GM19043 (cell line): ENCODE results near the gene PLCL2.
A peak's percentile ranks its signal among the peaks of the same experiment; 100 is the strongest.

ENCODE experiments used
- ATAC-seq: cut with Tn5 transposase; IDR thresholded peaks from one replicate; pipeline ENCODE4 v1.9.1; 2021; ENCODE audit warnings: low read depth; ENCODE audit not compliant: unreplicated experiment

Gene PLCL2

DNA sequence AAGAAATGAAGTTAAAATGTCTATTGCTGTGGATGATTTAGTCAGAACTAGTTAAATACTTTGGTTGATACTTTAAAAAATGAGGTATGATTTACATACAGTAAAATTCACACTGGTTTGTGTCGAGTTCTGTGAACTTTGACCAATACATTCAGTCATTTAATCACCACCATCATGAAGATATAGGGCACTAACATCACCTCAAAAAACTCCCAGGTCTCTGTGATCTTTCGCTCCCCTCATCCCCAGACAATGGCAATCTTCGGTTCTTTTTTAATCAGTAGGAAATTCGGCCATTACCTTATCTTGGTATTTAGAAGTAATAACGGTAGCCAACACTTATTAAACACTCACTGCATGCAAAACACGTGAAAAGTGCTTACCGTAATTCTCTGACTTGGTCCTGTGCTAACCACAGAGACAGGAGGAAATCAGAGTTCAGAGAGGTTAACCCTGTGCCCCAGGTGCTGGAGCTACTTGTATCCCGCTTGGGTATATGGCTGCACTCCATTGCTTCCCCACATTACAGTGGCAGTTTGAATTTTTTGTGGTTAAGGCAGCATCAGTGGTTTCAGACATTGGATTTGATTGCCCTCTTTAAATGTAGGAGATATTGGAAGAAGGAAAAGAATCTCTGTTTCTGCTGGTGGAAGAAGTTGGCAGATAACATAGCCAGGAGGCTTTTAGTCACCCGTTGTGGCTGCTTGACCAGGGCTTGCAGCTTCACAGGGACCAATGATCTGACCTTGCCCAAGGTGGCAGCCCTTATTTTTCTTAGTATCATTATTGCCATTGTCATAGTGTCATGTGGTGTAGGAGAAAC is 4.2 kb downstream of the PLCL2 start:
- ATAC-seq: peak; percentile 52

DNA sequence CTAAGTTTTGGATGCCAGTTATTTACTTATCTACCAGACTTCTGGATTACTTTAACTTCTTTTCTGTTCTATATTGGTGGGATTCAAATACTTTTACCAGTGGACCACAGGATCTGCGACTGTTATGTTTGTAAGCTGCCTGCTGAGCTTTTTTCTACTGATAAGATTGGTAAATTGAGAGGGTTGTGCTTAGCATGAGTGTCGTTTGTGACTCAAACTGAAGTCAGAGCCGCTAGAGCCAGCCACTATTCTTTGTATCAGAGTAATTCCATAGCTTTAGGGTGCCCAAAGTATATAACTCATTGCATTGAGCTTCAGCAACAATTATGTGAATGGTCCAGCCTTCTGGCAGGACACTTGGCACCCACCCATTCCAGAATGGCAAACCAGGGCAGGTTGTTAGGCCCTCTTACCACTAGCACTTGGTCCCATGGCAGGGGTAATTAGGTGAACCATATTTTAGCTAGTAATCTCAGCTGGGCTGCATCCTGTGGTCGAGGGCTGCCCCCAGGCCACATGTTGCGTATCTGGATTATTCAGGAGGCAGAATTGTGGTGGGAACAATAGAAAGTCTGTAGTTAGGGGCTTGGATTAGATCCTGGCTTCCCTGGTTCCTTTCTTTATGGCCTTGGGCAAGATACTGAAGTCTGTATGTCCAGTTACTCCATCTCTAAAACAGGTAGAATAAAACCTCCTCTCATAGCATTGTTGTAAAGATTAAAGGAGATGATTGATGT is 6.0 kb downstream of the PLCL2 start:
- no peak for ATAC-seq

DNA sequence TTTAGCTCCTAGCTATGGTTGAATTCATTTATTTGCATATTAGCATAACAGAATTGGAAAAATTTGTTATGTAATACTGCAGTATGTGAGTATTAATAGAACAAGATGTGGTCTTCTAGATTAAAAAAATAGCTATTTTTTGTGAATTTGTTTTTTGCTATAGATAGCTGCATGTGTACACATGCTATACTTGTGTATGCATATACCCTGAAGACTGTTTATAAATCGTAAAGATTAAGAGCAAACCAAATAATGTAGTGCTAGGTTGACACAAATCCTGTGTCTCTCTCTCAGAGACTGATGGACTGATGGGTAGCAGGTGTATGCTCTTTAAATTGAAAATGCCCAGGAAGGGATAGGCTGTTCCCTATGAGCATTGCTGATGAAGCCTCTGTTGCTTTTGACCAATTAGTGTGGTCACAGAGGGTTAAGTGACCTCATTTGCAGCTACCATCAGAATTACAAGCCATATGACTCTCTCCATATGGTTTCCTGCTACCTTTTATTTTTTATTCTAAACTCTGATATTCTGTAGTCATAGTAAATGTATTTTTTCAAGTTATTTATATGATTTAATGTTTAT is 9.0 kb downstream of the PLCL2 start:
- ATAC-seq: no peak

DNA sequence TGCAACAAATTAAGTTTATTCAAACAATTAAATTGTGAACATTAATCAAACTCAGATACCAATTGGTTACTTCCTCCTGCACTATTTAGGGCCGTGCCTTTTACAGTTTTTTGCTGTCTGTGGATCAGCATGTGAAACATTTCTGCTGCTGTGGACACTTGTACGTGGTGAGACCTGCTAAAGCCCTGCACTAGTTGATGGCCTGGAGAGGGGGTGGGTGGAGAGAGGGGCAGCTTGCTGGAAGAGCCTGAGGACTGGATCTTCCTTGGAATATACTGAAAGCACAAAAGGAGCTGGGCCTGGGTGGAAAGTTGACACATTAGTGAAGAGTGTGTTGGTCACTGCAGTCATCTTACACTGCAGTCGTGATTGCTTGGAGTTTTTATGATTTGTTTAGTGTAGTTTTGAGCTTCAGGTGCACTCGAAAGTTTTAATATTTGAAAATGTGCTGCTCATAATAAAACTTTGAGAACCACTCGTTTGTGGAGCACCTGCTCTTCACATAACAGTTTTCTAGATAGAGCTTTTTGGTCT is 11.4 kb downstream of the PLCL2 start:
- no peak for ATAC-seq

DNA sequence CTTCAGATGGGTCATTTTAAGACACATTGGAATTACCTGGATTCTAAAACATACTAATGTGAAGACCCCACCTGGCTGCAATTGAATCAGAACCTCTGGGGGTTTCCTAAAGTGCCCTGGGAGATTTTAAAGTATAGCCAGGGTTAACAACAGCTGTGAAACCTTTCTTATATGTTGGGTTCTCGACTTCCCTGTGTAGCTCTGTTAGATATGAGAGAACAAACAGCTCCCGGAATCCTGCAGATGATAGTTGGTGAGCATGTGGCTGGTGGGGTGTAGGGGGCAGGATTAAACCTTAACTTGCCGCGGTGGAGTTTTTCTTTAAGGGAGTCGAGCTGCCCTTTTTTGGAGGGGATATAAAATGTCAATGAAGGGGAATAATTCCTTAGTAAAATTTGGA is 12.1 kb downstream of the PLCL2 start:
- ATAC-seq: no peak

DNA sequence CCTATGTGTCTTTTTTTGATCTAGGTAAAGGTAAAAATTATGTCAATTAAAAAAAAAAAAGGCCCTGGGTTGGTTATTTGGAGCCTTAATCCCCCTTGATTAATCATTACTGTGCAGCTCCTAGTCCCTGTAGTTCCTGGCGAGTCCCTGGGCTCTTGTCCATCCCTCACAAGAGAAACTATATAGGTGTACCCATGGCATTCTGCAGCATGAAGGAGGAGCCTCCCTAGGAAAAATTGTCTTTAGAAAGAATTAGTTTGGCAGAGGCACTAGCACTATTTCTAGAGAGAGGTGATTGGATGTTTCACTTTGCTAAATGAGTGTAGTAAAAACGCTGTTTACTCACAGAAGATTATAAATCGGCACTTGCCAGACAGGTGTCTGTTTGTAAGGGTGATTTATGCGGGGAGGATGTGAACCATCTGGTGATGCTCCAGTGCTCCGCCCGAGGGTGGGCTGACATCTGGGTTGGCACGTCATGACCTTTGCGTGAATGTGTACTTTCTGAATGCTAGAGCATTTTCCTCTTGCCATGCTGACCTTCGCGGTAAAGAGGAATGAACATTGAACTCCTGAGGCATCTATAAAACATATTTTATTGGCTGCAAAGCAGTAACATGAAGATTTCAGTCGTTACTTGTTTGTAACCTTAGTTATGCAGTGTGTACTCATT is 12.6 kb downstream of the PLCL2 start:
- ATAC-seq: peak; percentile 90

DNA sequence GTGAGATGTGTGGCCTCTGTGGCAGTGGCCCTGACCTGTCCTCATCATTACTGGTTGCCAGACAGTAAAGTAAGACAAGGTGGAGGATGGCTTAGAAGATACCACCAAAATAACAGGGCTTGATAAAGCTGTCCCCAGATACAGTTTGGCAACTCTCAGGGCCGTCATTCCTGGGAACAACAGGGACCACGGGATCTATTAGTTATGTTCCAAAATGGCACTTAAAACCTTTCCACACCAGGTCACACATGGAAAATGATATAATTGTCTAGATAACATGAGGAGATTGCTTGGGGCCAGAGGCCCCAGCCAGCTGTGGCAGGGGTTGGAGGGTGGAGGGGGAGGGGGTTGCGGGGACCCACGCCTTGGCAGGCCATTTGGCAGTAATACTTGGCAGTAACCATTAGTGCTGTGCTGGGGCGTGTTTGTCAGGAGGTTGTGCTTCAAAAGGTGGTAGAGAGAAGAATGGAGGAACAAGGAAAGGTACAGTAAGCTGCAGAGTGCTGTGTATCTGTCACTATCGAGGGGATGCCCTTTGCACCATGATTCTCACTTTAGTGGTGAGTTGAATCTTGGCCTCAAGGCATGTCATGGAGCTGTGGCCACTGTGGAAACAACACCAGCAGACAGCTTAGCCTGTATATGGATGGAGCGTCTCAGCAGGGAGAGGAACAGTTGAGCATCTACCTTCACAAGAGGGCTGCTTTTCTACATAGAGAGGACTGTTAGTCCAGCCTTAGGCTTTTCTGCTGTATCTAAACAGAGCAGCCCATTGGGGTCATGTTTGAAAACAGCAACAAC is 14.0 kb downstream of the PLCL2 start:
- ATAC-seq: no peak

DNA sequence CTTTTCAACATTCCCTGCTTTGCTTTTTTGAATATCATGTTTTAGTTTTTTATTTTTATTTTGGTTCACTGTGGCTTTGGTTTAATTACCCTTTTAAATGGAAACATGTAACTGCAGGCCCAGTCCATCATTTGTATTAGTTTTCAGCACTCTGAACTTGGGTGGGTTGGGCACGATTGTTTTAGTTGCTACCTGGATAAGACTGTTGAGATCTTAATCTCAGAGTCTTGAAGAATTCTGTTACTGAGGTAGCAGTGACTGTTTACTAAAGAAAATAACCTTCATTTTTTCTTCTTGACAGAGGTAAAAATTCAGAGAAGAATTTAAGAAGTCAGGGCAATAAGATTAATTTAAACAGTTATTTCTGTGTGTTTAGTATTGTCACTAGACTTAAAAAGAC is 15.2 kb downstream of the PLCL2 start:
- ATAC-seq: no peak

DNA sequence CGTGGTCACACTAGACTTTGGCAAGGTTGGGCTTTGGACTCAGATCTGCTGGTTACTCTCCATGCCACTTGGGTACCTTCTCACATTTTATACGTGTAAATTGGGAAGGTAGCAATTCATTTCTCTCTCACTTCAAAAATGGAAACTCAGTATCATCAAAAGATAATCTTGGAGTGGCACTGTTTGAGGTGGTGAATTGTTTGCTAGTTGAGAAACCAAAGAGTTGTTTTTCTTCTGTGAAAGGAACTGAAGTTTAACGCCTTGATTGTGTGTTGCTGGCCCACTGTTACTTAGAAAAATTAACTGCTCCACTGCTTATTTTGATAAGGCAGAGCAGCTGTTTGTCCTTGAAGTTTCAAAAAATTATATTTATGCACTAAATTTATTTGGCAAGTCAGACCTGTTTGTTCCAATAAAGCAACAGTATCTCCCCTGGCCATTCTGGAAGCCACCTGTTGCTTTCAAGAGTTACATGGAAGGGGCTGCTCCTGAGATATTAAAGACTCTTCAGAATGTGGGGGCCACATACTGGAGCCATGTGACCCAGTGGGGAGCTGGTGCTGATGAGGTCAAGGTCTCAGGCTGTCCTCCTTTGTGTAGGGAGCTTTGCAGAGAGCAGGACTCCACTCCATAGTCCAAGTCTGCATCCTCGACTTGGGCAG is 16.2 kb downstream of the PLCL2 start:
- ATAC-seq: no peak

DNA sequence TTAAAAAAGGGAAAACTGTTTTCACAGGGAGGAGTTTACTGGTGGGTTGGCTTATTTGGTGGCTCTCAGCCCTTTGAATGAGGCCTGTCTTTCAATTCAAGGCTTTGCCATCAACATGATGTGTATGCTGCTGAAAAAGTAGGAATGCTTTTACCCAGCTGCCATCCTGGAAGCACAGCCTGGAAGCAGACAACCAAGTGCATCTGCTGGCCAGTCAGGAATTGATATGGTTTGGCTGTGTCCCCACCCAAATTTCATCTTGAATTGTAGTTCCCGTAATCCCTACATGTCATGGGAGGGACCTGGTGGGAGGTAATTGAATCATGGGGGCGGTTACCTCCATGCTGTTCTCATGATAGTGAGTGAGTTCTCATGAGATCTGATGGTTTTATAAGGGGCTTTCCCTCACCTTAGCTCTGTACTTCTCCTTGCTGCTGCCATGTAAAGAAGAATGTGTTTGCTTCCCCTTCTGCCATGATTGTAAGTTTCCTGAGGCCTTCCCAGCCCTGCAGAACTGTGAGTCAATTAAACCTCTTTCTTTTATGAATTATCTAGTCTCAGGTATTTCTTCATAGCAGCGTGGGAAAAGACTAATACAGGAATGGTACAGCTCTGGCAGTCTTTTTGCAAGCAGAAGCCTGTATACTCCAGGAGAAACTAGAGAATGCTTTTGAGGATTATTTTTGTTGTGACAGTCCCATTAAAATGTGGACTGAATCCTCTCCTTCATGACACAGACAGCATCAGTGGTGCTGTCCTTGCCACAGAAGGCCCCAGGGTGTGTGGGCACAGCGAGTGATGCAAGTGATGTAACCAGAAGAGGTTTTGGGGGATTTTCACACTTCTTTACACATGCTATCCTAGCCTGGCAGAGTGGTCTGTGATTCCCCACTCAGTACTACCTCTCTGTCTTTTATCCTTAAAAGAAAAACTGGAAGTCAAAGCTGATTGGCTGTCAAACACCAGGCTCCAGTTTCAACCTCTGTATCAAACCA is 20.0 kb downstream of the PLCL2 start:
- no peak for ATAC-seq

DNA sequence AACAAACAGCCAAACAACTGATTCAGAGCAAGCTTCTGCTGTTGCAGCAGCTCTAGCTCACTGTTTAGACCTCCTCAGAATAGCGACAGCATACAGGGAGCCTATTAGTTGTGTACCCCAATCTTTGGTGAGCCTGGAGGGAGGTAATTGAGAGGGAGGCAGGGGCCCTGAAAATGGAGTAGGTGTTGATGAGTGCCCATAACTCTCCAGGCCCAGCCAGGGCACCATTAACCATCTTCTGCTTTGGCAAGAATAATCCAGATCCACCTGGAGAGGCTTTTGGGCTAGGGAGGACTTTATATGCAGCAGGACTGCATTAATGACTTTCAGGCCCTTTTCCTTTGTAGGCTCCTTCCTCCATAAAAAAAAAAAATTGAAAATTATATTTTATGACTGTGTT is 20.9 kb downstream of the PLCL2 start:
- ATAC-seq: no peak

DNA sequence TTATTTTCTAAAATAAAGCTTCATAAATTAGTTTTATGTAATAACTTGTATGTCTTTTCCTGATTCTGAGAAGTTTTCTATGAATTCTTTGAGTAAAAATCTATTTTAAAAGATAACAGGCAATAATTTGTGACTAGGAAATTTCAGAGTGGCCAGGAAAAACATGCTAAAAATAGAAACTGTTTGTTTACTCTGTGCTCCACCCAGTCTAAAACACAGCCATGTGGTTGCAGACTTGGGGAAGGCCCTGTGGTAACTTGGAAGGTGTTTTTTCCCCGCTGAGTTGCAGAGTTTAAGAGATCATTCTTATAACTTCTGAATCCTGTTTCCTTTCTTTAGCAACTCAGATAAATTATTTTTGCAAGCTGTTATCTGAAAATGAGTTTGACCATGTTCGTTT is 21.9 kb downstream of the PLCL2 start:
- no peak for ATAC-seq

DNA sequence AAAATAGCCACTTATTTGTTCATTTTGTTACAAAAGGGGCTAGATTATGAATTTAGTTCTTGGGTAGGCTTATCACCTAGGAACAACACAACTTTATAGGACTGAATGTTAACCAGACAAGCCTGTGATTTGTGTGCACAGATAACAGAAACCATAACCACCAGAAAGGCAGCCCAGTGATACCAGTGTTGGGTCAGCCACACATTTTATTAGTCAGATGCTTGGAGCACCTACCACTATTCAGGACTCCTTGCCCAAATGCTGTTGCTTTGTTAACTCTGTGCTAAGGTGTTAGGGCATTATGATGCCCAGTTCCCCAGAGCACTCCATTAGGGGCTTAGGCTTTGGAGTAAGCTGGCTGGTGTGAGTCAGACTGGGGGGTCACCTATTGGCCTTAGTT is 22.5 kb downstream of the PLCL2 start:
- ATAC-seq: peak; percentile 70

DNA sequence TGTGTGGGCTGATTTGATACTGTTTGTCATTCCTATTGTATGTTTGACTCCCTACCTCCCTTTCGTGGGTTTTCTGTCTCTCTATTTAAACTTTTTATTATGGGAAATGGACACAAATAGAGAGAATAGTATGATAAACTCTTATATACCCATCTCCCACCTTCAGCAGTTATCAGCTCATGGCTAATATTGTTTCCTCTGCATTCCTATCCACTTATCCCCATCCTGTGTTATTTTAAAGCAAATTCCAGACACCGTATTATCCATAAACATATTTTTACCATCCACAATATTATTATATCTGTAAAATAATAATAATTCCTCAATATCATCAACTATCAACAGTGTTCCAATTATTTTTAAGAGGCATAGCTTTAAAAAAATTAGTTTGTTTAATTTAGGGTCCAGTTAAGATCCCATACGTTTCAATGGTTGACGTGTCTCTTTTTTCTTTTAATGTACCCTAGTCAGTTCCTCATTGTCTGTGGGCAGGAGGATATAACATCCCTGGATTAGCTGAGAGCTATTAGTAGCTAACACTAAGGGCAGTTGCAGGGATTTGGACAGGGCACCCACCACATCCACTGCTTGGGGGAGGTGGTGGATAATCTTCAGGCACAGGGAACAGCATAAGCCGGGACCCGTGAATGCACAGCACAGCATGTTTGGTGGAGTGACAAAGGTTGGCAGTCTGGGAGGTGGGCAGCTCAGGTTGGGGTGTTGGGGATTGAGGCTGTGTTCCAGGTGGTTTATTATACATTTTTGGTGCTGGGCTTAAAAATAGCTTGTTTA is 23.5 kb downstream of the PLCL2 start:
- ATAC-seq: no peak

DNA sequence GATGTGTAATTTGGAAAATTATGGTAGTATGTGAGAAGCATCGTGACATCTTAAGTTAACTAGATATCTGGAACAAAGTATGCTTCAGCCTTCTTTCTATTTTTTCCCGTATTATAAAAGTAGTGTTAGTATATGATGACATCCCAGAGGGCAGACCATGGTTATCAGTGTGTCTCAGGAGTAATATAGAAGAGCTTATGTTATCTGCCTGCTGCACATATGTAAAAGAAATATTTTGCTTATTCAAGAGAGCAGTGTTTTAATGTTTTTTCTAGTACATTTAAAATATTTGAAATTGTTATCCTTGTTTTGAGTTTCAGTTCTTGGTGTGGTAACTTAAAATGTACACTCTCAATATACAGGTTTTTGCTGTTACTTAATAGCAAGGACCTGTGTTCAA is 24.1 kb downstream of the PLCL2 start:
- no peak for ATAC-seq

DNA sequence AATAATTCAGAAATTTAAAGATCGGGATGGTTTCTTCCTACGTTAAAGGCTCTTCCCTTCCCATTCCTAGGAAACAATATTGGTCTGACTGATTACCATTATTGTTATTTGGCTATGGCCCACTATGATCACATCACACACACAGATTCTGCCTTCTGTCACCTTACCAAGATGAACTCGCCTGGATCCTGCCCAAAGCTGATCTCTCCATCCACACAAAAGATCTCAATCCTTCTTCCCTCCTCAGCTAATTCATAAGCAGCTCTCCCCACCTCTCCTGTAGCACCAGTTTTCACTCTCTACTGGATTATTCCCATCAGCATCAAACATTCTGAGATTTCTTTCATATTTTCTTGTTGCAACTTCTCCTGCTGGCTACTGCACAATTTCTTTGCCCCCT is 25.0 kb downstream of the PLCL2 start:
- no peak for ATAC-seq

DNA sequence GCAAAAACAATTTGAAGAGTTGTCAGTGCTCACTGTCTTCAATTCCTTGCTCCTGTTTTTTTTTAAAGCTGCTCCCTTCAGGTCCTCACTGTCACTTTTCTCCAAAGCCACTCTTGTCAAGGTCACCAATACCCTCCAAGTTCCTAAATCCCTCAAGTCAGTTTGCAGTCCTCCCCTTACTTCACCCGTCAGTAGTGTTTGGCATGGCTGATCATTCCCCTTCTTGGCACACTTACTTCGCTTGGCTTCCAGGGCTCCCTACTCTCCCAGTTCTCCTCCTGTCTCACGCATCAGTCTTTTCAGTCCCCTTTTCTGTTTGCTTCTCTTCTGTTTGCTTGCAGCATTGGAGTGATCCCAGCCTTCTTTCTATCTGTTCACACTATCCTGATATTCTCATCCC is 25.5 kb downstream of the PLCL2 start:
- no peak for ATAC-seq

DNA sequence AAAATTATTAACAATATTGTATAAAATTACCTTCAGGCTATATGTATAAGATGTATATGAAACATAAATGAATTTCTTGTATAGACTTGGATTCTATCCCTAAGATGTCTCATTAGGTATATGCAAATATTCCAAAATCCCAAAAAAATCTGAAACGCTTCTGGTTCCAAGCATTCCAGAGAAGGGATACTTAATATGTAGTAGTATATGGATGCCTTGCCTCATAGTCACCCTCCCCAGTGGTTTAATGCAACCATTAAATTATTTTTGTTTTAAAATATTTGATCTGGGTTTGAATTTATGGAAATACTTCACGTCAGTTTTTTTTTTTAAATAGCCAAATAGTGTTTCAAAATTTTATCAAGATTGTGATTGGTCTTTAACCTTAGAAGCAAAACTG is 27.2 kb downstream of the PLCL2 start:
- ATAC-seq: no peak
